Transverse colon (tissue), 4 donors: ENCODE results near the gene AHCY.

Experiments
- CTCF ChIP-seq, 5 experiments: fragments of 200-600 bp in 3 of 5; fragments of 450-650 bp in 2 of 5; sonication (generic) in 3 of 5; IDR thresholded peaks; 1 replicate in 2 of 5; 2 replicates in 3 of 5; pipeline ENCODE4 v1.5.1; 2016 to 2017; ENCODE audit warnings: antibody characterized with exemption in 5 of 5, inconsistent platforms in 3 of 5, mild to moderate bottlenecking in 2 of 5, moderate library complexity in 1 of 5
- EP300 ChIP-seq: sonication (generic); formaldehyde crosslinking; IDR thresholded peaks from one replicate; pipeline ENCODE4 v1.6.1; 2017; ENCODE audit warnings: antibody characterized with exemption, low read depth
- POLR2A ChIP-seq: fragments of 450-650 bp; IDR thresholded peaks from one replicate; pipeline ENCODE4 v1.6.1; 2016; ENCODE audit warnings: antibody characterized with exemption, mild to moderate bottlenecking, moderate library complexity
- POLR2AphosphoS5 ChIP-seq, 3 donors: sonication (generic); formaldehyde crosslinking; IDR thresholded peaks; one replicate each; pipeline ENCODE4 v1.6.1; 2016; ENCODE audit warnings: antibody characterized with exemption in 3 of 3

DNA sequence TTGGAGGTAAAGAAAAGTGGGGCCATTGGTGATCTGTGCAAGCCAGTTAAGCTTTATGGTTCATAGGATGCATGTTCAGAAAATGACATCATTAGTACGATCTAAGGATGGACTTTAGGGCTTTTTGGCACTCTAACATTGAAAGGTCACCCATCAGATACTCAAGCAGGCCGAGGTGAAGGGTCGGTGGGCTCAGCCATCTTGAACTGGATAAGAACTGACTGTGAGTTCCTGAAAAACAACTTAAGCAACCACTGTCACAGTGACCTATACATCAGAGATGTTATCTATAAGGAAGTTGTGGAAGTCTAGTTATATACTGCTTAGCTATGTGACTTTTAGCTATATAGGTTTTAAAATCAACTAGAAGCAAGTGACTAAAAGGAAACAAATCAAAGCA, 46.9 kb upstream of the AHCY start:
- TF ChIP-seq CTCF (IDR thresholded peaks at IDR 0.05) (no peak), POLR2A (no peak), EP300 (no peak), POLR2AphosphoS5 (IDR thresholded peaks at IDR 0.05) (no peak)
